ENCODE results near the gene FAAP20.

DNA sequence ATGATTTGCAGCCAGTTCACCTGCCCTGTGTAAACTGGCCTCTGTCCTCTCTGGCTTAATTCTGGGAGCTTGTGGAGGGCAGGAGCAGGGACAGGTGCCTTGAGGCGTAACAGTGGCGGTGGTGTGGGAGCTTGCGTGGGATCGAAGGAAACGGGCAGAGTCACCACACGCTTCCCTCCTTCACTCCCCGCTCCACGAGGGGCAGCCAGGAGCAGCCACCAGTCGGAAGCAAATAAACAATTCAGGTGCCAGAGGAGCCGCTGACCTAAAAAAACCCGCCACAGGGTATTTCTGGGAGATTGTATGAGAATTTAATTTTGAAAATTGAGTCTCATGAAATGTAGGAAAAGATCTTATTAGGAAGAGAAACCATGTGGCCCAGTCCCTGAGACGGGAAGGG is 26.0 kb downstream of the FAAP20 start:
- TF ChIP-seq, protein P1, sequence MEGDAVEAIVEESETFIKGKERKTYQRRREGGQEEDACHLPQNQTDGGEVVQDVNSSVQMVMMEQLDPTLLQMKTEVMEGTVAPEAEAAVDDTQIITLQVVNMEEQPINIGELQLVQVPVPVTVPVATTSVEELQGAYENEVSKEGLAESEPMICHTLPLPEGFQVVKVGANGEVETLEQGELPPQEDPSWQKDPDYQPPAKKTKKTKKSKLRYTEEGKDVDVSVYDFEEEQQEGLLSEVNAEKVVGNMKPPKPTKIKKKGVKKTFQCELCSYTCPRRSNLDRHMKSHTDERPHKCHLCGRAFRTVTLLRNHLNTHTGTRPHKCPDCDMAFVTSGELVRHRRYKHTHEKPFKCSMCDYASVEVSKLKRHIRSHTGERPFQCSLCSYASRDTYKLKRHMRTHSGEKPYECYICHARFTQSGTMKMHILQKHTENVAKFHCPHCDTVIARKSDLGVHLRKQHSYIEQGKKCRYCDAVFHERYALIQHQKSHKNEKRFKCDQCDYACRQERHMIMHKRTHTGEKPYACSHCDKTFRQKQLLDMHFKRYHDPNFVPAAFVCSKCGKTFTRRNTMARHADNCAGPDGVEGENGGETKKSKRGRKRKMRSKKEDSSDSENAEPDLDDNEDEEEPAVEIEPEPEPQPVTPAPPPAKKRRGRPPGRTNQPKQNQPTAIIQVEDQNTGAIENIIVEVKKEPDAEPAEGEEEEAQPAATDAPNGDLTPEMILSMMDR (IDR thresholded peaks at IDR 0.05; ENCODE audit: low read length): no peak
- TF ChIP-seq EZH2 (optimal IDR thresholded peaks at IDR 0.05; ENCODE audit: low read depth, low read length): no peak
